Daoy (cell line): Measurements from ENCODE around the gene MIPEP. TPM values are rescaled to one million over a fixed set of nuclear protein-coding genes. Genes with fewer than 3 reads are reported as not detected.
"Not testable (repeated sequence)": the region's sequence is repeated elsewhere in the genome, so short reads cannot be mapped to it uniquely, and the experiment has no call there.

Experiments used
- DNase-seq: peaks from one replicate; pipeline ENCODE4 v3.0.0-alpha.2; 2015; ENCODE audit warnings: low read depth
- total RNA-seq: library from RNA; depleted of rRNA; stranded (reverse); fragments of >200 nt; shearing (Covaris generic); gene quantifications from 2 replicates; pipeline ENCODE4 v1.2.3, GENCODE V29; 2014

MIPEP gene
- total RNA-seq, 1 experiment from 2014 or later, result 15.5 TPM

- peak; percentile 15 for DNase-seq
These were observed 711 bp upstream of the MIPEP start for GRCh38 chr13:23889615-23890607.

- not testable (repeated sequence) for DNase-seq
These were observed 4.8 kb downstream of the MIPEP start for GRCh38 chr13:23884361-23884760.

- no peak for DNase-seq
These were observed 5.9 kb downstream of the MIPEP start for GRCh38 chr13:23883255-23883654.

GRCh38 chr13:23881402-23881800, 7.8 kb downstream of the MIPEP start:
- DNase-seq, result not testable (repeated sequence)

GRCh38 chr13:23880493-23881401, 8.5 kb downstream of the MIPEP start:
- DNase-seq, result not testable (repeated sequence)

- DNase-seq, result no peak
These were observed 11.9 kb downstream of the MIPEP start for GRCh38 chr13:23877286-23877685.

- no peak for DNase-seq
These were observed 12.9 kb downstream of the MIPEP start for GRCh38 chr13:23876265-23876664.

- no peak for DNase-seq
These were observed 17.5 kb downstream of the MIPEP start for GRCh38 chr13:23871616-23872220.

GRCh38 chr13:23870356-23871140, 18.7 kb downstream of the MIPEP start:
- DNase-seq, result no peak

GRCh38 chr13:23868521-23868920, 20.7 kb downstream of the MIPEP start:
- DNase-seq, result no peak

GRCh38 chr13:23867027-23867491, 22.1 kb downstream of the MIPEP start:
- DNase-seq, result no peak

- DNase-seq, result no peak
These were observed 22.7 kb downstream of the MIPEP start for GRCh38 chr13:23866420-23867026.

GRCh38 chr13:23865906-23866305, 23.3 kb downstream of the MIPEP start:
- no peak for DNase-seq

GRCh38 chr13:23865026-23865425, 24.2 kb downstream of the MIPEP start:
- DNase-seq, result no peak

GRCh38 chr13:23861310-23861709, 27.9 kb downstream of the MIPEP start:
- no peak for DNase-seq

GRCh38 chr13:23859904-23860303, 29.3 kb downstream of the MIPEP start:
- no peak for DNase-seq

- no peak for DNase-seq
These were observed 29.7 kb downstream of the MIPEP start for GRCh38 chr13:23859455-23859854.

GRCh38 chr13:23858546-23858945, 30.7 kb downstream of the MIPEP start:
- DNase-seq, result no peak

- no peak for DNase-seq
These were observed 33.0 kb downstream of the MIPEP start for GRCh38 chr13:23856008-23856750.

GRCh38 chr13:23855360-23855759, 33.8 kb downstream of the MIPEP start:
- DNase-seq, result no peak
